IPS DF 19.7 (cell line): ENCODE results near the gene HBS1L.
"Not testable (repeated sequence)": the region's sequence is repeated elsewhere in the genome, so short reads cannot be mapped to it uniquely, and the experiment has no call there.

ENCODE experiments used
- DNase-seq: peaks from one replicate; pipeline ENCODE4 v3.0.0-alpha.2; 2013; ENCODE audit warnings: low read depth, low spot score

The HBS1L gene

DNA sequence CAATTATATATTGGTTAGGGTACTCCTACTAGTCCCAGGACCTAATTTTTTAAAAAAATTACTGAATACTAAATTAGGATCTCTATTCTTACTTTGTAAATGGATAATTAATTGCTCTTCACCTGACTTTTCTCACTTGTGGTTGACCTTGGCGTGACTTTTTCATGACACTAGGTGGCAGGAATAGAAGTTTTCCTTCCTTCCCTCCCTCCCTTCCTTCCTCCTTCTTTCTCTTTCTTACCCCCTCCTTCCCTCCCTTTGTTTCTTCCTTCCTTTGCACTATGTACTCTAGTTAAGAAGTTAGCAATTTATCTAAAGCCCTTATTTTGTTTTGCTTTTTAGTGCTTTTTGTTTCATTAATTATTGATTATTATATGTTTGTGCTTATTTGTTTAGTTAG is 20.4 kb upstream of the HBS1L start:
- DNase-seq = no peak

DNA sequence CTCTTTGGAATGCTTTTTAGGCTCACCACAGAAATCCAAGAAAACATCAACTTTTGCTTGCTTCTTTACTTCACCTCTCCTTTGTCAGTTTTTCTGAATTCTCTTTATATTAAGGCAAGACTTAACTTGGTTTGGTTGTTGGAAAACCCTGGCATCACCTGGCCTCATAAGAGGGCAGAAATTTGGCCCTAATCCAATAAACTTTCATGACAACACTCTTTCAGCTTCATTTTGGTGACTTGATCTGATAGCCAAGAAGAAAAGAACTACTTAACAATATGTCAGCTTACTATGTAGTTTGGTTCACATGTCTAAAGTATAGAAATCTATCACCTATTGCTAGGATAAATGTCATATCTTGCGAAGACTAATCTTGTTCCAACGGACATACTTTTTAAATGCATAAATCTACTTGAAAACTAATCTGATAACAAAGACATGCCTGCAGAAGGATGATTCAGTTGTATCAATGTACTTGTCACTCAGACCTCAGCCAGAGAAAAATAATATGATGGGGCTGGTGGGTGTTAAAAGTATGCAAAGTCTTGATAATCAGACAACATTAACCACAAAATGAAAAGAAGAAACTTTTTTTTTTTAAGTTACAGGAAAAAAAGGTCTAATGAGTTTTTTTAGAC is 19.3 kb upstream of the HBS1L start:
- DNase-seq = no peak

DNA sequence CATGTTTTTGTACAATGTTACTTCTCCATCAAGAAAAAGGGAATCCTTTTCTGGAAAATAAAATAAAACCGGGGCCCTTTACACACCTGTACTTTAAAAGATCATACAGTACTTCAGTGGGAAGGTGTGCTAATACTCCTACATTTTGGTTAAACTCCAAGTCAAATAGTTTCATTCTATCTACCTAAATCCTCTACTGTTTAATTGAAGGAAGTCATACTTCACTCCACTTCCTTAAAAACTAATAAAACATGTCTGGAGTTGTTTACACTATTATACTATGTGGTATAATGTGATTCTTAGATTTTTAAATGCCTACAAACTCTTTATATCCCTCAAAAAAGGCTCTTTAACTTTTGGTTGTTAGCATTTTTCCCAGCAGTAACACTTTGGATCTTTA is 18.6 kb upstream of the HBS1L start:
- DNase-seq = no peak

DNA sequence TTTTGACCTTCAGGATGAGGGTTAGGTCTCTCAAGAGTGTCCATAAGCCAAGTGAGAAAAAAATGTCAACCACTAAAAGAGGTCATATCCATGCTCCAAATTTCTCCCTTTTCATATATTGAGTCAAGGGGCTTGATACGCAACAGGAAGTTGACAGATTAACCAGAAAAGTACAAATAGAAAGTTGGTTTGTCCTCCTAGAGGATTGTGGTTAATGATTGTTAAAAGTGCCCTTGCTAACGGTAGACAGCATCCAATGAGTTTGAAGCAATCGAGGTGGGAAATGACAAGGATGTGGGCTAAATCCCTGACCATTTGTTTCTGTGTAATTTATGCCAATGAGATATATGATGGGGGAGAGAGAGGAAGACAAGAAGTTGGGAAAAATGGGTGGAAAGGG is 18.1 kb upstream of the HBS1L start:
- DNase-seq = no peak

DNA sequence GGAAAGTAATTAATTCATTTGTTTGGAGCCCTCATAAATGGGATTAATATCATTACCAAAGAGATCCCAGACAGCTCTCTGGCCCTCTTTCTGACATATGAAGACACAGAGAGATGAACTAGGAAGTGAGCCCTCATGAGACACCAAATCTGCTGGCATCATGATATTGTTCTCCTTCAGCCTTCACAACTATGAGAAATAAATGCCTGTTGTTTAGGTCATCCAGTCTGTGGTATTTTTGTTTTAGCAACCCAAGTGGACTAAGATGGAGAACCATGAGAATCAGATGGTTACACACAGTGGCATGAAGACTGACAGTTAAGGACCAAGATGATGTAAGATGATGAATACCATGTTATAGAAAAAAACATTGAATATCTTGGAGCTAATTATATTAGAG is 16.9 kb upstream of the HBS1L start:
- no peak for DNase-seq

DNA sequence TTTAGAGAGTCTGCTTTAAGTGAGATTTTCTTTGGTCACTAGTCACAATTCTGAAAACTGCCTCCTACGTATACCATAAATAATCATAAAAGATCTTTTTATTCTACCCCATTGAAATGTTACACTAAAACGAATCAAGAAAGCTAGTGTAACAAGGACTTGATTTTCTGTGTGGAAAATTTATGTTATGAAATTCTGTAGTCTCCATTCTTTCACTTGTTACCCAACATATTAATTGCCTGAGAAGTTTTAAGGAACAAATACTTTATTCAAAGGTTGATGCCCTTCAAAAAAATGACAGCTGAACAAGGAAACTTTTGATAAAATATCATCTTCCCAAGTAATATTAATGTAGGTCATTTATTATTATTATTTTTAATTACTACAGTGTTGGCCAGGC is 13.3 kb upstream of the HBS1L start:
- DNase-seq = no peak

DNA sequence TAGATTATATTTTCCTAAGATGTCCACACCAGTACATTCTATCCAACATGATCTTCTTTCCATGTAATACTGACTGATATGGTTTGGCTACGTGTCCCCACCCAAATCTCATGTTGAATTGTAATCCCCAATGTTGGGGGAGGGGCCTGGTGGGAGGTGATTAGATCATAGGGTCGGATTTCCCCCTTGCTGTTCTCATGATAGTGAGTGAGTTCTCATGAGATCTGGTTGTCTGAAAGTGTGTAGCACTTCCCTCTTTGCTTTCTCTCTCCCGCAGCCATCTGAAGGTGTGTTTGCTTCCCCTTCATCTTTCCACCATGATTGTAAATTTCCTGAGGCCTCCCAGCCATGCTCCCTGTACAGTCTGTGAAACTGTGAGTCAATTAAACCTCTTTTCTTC is 12.2 kb upstream of the HBS1L start:
- DNase-seq = no peak

DNA sequence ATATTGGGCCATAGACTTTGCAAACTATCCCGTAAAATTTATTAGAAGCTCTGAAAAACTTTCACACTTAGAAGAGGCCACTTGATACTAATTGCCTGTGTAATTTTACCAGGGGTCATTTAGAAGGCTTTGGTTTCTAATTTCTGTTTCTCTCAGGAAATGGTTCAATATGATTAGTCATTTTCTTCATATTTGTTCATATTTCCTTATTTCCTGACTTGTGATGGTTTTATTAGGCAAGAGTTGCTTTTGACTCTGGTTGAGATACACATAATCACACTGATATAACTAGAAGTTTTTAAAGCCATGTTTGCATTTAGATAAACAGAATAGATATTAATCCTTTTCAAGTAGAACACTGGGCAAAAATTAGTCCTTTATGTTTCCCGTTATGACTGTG is 11.8 kb upstream of the HBS1L start:
- no peak for DNase-seq

DNA sequence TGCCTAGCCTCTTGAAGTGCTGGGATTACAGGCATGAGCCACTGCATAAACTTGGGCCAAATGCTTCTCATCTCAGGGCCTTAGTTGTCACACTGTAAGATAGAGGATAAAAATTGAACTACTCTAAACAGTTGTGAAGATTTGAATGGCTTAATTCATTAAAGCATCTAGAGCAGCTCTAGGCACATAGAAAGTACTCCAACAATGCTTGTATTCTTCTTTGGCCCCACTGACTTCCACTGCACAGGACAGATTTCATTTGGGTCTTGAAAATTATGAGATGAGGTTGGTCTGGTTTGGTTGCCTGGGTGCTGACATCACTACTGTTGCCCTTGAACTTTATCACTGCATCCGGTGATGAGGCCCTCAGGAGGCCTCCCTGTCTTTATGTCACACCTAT is 10.0 kb upstream of the HBS1L start:
- DNase-seq = no peak

DNA sequence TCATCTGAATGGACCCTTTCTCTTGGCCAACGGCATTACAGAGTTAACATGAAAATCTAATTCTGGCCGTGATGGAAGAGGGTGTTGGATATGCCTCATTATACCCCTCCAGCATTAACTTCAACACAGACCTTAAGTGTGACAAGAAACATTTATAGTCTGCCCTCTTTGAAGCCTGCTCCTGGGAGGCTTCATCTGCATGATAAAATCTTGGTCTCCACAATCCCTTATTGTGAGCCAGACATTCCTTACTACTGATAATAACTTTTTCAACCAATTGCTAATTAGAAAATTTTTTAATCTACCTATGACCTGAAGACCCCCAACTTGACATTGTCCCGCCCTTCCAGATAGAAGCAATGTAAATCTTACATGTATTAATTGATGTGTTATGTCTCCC is 9.3 kb upstream of the HBS1L start:
- no peak for DNase-seq

DNA sequence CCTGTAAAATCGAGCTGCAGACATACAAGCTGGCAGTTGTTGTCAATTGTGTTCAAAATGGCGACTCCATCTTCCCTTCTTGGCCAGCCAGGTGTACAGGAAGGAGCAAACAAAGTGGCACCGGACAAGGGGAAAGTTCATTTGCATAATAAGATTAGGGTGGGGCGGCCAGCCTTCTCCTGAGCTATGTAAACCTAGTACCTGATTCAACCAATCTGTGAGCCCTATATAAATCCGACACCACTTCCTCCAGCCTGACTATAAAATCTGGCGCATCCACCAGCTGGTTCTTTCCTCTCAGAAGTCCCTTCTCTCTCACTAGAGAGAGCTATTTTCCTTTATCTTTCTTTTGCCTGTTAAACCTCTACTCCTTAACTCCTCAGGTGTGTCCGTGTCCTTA is 8.1 kb upstream of the HBS1L start:
- no peak for DNase-seq

DNA sequence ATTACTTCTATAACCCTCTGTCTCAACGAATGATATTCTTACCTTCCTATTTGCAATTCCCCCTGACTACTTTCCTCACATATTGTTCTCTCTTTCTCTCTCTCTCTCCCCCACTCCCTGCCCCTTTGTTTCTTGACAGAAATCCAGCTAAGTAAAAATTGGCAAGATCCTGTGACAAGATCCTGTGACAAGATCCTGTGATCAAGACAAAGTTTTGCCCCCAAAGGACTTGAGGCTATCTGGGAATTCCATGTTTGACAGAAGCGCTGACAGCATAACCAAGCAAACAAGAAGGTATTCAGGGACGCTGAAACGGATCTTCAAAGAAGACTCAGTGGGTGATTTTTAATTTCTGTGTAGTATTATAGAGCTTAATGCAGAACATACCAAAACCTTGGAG is 5.5 kb upstream of the HBS1L start:
- DNase-seq = no peak

DNA sequence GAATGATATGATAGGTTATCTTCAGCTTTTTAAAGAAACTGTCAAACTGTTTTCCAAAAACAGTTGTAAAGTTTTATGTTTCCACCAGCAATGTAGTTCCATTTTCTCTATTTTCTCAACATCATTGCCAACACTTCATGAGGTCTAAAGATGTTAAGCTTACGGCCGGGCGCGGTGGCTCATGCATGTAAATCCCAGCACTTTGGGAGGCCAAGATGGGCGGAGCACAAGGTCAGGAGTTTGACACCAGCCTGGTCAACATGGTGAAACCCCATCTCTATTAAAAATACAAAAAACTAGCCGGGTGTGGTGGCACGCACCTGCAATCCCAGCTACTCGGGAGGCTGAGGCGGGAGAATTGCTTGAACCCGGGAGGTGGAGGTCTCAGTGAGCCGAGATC is 3.7 kb upstream of the HBS1L start:
- DNase-seq = not testable (repeated sequence)

DNA sequence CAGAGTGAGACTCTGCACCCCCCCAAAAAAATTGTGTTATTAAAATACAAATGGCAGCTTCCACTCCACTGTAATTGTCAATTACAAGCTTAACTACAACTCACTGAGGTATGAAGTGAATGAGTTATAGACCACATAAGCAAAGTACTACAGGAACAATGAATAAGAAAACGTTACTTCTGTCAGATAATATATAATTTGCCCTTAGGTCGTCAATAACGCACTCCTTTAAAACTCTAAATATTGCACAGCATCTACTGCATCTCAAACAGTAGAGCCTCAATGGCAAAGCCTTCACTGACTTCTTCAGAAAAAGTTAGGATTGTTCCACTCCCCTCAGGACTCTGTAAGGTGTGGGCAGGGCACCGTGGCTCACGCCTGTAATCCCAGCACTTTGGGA is 2.0 kb upstream of the HBS1L start:
- no peak for DNase-seq

DNA sequence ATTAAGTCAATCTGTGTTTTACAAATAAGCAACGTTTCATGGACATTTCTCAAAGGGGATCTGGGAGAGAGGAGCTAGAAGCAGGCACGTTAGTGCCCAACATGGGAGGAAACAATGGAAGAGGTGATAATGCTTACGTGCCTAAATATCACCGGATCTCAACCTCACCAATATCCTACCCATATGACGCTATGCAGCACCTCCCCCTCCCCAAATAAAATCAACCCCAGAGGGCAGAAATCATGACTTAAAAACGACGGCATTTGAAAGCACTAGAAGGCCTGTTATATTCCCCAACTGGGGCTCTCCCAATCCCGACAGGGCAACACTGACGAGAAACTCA is 425 bp downstream of the HBS1L start:
- no peak for DNase-seq

DNA sequence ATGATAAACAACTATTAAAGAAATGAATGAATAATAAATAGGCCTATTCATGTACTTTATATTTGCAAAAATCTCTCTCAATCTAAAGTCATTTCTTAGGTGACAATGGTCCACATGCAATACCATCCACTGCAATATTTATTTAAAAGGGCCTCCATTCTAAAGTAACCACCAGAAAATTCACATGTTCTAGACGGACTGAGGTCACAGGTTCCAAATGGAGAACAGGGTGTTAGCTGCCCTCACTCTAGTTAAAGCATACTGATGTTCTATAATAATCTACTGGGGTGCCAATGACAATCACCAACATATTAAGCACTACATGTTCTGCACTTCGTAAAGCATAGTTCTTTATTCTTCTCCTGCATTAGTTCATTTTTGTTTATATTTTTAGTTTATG is 1.2 kb downstream of the HBS1L start:
- DNase-seq = no peak

DNA sequence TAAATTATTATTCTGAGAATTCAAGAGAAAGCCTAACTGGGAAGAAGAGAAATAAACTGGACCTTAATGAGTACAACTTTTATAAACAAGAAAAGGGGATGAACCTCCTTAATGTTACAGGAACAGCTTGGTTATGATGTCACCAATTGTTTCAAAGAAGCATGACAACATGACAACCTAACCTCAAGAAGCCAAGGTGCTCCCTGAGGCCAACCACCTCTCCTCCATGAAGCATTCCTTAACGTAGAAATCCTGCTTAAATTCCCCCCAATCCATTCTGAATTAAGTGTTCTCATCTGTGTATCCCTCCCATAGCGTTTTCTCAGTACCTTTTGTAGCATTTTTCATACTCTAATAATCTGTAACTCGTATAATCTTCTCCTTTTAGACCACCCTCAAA is 1.7 kb downstream of the HBS1L start:
- no peak for DNase-seq

DNA sequence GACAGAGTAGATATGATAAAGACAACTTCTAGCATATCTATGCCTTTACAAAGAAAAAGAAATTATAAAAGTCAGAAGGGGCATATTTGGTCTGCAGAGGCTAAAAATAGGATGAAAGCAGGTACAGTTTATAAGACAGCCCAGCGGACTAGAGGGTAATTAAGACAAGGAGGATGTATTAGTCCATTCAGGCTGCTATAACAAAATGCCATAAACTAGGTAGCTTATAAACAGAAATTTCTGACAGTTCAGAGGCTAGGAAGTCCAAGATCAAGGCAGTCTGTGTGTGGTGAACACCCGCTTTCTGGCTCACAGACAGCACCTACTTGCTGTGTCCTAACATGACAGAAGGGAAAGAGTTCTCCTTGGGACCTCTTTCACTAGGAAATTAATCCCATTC is 5.7 kb downstream of the HBS1L start:
- DNase-seq = no peak

DNA sequence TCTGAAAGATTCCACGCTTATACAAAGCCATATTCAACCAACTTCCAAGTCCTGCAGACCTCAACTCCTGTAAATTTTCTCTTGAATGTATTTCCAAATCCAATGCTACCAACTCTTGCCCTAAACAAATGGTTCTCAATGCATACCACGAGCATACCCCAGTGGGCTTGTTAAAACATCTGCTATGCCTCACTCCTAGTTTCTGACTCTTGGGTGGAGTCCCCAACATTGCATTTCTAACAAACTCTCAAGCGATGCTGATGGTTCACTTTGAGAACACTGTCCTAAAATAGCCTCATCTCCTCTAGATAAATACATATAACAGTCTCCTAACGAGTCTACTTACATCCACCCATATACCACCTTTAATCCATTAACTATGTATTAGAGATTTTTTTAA is 7.3 kb downstream of the HBS1L start:
- DNase-seq = no peak

DNA sequence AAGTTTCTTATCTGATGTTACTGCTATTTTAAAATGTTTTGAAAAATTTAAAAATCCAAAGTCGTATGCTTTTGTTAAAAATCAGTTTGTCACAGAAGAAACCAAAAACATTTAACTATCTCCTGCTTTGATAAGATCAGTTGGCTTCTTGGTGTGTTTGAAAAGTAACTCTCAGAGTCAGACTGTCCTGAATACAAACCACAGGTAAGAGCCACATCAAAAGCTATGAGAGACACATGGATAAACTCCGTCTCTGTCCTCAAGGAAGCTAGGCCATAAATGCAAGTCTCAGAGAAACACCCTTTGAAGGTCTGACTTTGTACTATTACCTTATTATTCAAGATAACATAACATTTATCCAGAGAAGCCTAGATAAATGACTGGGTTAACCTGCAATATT is 7.7 kb downstream of the HBS1L start:
- DNase-seq = no peak

DNA sequence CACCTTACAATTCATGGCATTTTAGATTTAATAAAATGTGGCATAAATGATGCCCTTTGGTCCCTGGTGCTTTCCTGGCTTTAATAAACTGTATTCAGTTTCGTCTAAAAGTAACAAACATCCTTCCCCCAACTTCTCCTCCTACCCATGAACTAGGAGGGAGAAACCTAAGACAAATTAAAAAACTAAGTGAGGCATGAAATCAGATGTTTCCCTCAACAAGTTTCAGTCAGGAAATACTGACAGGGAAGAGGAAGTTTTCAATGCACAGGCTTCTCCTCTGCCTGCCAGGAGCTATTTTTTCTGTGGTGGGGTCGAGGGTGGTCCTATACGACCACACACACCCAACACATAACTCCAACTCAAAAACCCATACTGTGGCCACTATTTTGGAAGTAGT is 10.0 kb downstream of the HBS1L start:
- no peak for DNase-seq

DNA sequence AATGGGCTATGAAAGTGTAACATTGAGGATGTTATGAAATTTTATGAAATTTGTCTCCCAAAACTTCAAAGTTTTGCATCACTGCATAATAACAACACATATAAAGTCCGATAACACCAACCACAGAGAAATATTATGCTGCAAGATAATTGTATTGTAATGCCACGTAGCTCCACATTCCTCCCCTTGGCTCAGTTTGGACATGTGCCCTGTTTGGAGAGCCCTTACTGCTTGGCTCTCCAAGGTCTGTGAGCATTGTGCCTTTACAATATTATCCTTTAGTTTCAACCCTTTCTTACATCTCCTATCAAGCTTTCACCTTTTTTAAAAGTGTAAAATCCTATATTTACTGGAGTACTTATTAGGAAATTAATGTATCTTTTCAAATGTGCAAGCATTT is 10.8 kb downstream of the HBS1L start:
- DNase-seq = no peak

DNA sequence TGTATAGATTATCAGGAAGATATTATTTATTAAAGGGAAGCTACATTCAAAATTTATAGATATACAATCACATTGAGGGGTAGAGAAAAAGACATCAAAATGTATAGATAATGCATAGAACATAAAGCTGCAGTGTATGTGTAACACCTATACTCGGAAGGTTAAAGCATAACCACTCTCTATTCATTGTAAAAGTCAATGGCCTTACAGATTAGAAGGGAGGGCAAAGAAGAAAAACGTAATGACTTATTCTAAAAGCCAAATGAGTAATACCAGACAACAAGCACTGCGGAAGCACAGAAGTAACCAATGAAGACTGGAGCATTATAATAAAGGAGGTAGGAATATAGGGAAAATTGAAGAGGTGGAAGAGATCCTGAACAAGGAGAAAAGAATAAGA is 11.3 kb downstream of the HBS1L start:
- DNase-seq = no peak

DNA sequence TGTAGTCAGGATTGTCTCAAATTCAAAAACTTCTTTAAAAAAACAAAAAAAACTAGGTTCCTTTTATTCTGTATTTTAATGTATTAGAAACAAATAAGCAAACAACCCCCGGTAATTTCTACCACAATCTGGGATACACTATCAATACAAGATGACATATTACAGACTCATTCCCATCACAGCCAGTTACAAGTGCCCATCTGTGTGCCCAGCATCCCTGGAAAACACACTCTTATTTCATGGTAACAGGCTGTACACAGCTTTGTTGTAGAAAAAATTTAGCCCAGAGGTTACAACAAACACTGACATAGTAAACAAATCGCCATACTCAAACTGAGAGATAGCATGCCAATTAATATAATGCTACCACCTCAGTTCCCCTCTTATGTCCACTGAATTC is 16.3 kb downstream of the HBS1L start:
- no peak for DNase-seq

DNA sequence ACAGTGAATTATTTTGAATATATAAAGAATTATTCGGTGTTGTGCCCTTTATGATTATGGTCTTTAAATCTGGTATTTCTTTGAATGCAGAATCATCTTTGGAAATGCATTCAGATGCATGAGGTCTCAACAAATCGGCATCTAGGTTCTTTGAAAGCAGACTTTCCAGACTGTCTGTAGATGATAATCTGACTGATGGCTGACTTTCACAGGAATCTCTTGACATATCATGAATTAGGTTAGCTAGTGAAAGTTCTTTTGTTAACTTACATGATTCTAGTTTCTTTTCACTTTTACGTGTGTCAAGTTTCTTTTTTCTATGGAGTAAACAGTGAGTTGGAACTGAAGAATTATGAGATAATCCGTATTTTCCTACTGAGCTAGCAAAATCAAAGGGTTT is 17.1 kb downstream of the HBS1L start:
- DNase-seq = no peak
